ENCODE data around the gene NCKAP5L. TPM values are rescaled to one million over a fixed set of nuclear protein-coding genes. Genes with fewer than 3 reads are reported as not detected.

The NCKAP5L gene
- total RNA-seq, 1 donor from 2014 or later, result 9.1 TPM

DNA sequence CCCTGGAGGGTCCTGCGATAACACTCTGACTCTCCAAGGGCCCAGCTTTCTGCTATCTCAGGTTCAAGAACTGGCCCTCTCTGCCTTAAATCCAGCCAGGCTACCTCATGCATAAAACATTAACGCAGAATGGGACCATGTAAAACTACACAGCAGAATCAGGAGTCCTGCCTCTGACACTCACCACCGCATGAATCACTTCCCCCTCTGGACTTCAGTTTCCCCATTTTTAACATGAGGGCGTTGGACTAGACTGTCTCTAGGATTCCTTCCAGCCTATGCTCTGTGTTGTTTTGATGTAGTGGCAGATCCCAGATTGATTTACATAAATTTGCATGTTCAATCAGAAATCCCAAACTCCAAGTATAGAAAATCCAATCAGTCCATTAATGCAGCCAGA is 3.3 kb downstream of the NCKAP5L start:
- POLR2A ChIA-PET, result interaction anchor here (0.9 kb wide), 1 partner anchor 18 kb away, joined by 3 read pairs; the partner anchor contains the start of gene BCDIN3D
- no peaks in the 10 kb centered on the region for H3K27me3 Mint-ChIP-seq
- no peak overlapping the region for H3K27ac Mint-ChIP-seq
- TF ChIP-seq, protein P1, sequence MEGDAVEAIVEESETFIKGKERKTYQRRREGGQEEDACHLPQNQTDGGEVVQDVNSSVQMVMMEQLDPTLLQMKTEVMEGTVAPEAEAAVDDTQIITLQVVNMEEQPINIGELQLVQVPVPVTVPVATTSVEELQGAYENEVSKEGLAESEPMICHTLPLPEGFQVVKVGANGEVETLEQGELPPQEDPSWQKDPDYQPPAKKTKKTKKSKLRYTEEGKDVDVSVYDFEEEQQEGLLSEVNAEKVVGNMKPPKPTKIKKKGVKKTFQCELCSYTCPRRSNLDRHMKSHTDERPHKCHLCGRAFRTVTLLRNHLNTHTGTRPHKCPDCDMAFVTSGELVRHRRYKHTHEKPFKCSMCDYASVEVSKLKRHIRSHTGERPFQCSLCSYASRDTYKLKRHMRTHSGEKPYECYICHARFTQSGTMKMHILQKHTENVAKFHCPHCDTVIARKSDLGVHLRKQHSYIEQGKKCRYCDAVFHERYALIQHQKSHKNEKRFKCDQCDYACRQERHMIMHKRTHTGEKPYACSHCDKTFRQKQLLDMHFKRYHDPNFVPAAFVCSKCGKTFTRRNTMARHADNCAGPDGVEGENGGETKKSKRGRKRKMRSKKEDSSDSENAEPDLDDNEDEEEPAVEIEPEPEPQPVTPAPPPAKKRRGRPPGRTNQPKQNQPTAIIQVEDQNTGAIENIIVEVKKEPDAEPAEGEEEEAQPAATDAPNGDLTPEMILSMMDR (IDR thresholded peaks at IDR 0.05), result no peak
- CTCF ChIA-PET, result interaction anchor here (4.9 kb wide), 1 partner anchor 14 kb away, joined by 19 read pairs; no protein-coding TSS in a partner anchor
- H3K9me3 Mint-ChIP-seq, result no peaks in the 10 kb centered on the region
- intact Hi-C loops (cut with micrococcal nuclease), result loop anchor here (10.0 kb wide), 2 partner anchors 260 to 560 kb away; partner anchors contain the start of genes MCRS1 and TUBA1C
- peaks cover 46% of the 10 kb centered on the region for H3K4me1 Mint-ChIP-seq
- no peak for DNase-seq
- ATAC-seq (ENCODE audit: low read depth), result no peak
- peaks cover 4% of the 10 kb centered on the region for H3K36me3 Mint-ChIP-seq (ENCODE audit: low read depth)
- peak overlapping the region; percentile 0 for H3K4me3 Mint-ChIP-seq

- no peak overlapping the region for H3K4me3 Mint-ChIP-seq
- peaks cover 45% of the 10 kb centered on the region for H3K4me1 Mint-ChIP-seq
- no peaks in the 10 kb centered on the region for H3K27me3 Mint-ChIP-seq
- CTCF ChIA-PET, result interaction anchor here (4.9 kb wide), 1 partner anchor 14 kb away, joined by 19 read pairs; no protein-coding TSS in a partner anchor
- TF ChIP-seq, protein P1 (IDR thresholded peaks at IDR 0.05), result no peak
- POLR2A ChIA-PET, result no interaction called here
- H3K27ac Mint-ChIP-seq, result peak overlapping the region; percentile 12
- H3K9me3 Mint-ChIP-seq, result no peaks in the 10 kb centered on the region
- no peak for ATAC-seq (ENCODE audit: low read depth)
- peaks cover 4% of the 10 kb centered on the region for H3K36me3 Mint-ChIP-seq (ENCODE audit: low read depth)
- no peak for DNase-seq
- intact Hi-C loops (cut with micrococcal nuclease), result loop anchor here (10.0 kb wide), 2 partner anchors 260 to 560 kb away; partner anchors contain the start of genes MCRS1 and TUBA1C
These were observed 3.8 kb downstream of the NCKAP5L start for GRCh38 chr12:49824416-49824815.

DNA sequence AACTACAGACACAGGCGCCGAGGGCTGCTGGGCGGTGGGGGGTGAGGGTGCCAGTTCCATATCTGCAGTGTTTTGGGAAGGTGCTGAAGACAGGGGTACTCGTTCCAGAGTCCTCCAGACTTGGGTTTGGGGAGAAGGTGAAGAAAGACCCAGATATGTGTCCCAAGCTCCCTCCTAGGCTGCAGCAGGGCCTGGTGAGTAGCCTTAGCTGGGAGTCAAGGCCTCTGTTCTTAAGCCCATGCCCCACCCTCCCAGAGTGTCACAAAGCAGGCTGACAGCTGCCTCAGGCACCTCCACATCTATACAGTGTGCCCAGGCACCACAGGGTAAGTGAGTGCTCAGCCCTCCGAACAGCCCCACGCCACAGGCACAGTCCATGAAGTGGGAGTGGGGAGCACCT is 4.3 kb downstream of the NCKAP5L start:
- ATAC-seq (ENCODE audit: low read depth), result no peak
- TF ChIP-seq, protein P1 (IDR thresholded peaks at IDR 0.05), result no peak
- Mint-ChIP-seq H3K36me3 (ENCODE audit: low read depth) (peaks cover 4% of the 10 kb centered on the region), H3K27ac (no peak overlapping the region), H3K4me1 (peaks cover 41% of the 10 kb centered on the region), H3K27me3 (no peaks in the 10 kb centered on the region), H3K9me3 (no peaks in the 10 kb centered on the region), H3K4me3 (no peak overlapping the region)
- ChIA-PET POLR2A (no interaction called here), CTCF (interaction anchor here (4.9 kb wide), 1 partner anchor 15 kb away, joined by 19 read pairs; no protein-coding TSS in a partner anchor)
- intact Hi-C loops (cut with micrococcal nuclease), result loop anchor here (10.0 kb wide), 2 partner anchors 259 to 559 kb away; partner anchors contain the start of genes MCRS1 and TUBA1C
- no peak for DNase-seq

GRCh38 chr12:49823350-49823749 is 4.9 kb downstream of the NCKAP5L start:
- DNase-seq (no peak), ATAC-seq (ENCODE audit: low read depth) (no peak)
- Mint-ChIP-seq H3K27ac (no peak overlapping the region), H3K36me3 (ENCODE audit: low read depth) (peaks cover 2% of the 10 kb centered on the region), H3K9me3 (no peaks in the 10 kb centered on the region), H3K4me1 (peaks cover 35% of the 10 kb centered on the region), H3K4me3 (no peak overlapping the region), H3K27me3 (no peaks in the 10 kb centered on the region)
- ChIA-PET CTCF (no interaction called here), POLR2A (no interaction called here)
- TF ChIP-seq, protein P1 (IDR thresholded peaks at IDR 0.05), result no peak
- intact Hi-C loops (cut with micrococcal nuclease), result loop anchor here (10.0 kb wide), 2 partner anchors 259 to 559 kb away; partner anchors contain the start of genes MCRS1 and TUBA1C

DNA sequence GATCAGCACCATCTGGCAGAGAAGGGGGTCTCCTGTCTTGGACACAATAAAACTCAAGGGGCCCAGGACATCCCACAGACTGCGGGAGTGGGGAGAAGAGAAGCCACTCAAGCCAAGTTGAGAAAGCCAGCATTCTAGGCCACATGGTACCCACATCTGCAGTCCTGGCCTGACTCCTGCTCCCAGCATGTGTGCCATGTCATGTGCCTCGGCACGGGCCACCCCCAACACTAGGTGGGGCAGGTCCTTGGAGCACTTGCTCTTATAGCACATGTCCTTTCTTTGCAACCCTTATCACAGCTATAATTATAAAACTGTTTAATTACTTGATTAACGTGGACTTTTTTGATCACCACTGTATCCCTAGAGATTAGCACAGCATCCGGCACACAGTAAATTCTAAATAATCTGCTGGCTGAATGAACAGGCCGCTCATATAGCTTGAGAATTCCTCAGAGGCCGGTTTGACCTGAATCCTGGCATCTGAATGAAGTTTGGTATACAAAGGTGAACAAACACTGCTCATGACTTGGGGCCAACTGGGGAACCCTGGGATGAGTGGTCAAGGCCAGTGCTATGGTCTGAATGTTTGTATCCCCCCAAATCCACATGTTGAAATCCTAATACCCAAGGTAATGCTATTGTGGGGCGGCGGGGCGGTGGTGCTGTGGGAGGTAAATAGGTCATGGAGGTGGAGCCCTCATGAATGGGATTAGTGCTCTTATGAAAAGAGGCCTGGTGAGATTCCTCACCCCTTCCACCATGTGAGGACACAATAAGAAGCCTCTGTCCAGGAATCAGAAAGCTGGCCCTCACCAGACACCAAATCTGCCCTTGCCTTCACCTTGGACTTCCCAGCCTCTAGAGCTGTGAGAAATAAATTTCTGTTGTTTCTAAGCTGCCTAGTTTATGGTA is 6.6 kb downstream of the NCKAP5L start:
- no peak overlapping the region for H3K27ac Mint-ChIP-seq
- DNase-seq, result no peak
- peaks cover 1% of the 10 kb centered on the region for H3K36me3 Mint-ChIP-seq (ENCODE audit: low read depth)
- CTCF ChIA-PET, result interaction anchor here (1.0 to 1.1 kb wide), 2 partner anchors 44 to 146 kb away, joined by 3 read pairs; no protein-coding TSS in a partner anchor
- TF ChIP-seq, protein P1 (IDR thresholded peaks at IDR 0.05), result no peak
- intact Hi-C loops (cut with micrococcal nuclease), result loop anchor here (10.0 kb wide), 2 partner anchors 257 to 557 kb away; partner anchors contain the start of genes MCRS1 and TUBA1C
- ATAC-seq (ENCODE audit: low read depth), result no peak
- no peaks in the 10 kb centered on the region for H3K27me3 Mint-ChIP-seq
- peaks cover 25% of the 10 kb centered on the region for H3K4me1 Mint-ChIP-seq
- no peak overlapping the region for H3K4me3 Mint-ChIP-seq
- no peaks in the 10 kb centered on the region for H3K9me3 Mint-ChIP-seq
- POLR2A ChIA-PET, result interaction anchor here (0.6 kb wide), 1 partner anchor 141 kb away, joined by 4 read pairs; no protein-coding TSS in a partner anchor

All from activated B cell treated with CpG ODN at 0.5 μM for 24 hours (primary cell).